ENCODE results near the gene CNNM3. TPM values are rescaled to one million over a fixed set of nuclear protein-coding genes. Genes with fewer than 3 reads are reported as not detected.

CNNM3 gene
- total RNA-seq, 4 donors from 2014 or later: 3.7 to 10.2 (median 5.5) TPM

DNA sequence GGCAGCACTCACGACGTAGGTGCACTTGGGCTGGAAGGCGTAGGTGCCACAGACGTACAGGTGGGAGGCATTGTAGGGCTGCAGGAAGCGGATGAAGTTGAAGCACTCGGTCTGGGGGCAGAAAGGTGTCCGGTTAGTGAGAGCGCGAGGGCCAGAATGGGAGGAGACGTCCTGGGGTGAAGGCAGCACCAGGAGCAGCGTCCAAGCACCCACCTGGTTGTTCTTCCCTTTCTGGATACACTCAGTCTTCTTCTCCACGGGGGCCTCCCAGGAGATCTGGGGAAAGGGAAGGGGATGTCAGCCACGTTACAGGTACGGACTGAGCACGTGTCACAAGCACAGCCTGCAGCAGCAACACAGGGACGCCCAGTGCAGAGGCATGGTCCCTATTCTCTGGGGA, 49.6 kb downstream of the CNNM3 start:
- Histone ChIP-seq H3K36me3 (peaks cover 42 to 70% (median 49%) of the 10 kb centered on the region in 3 donors), H3K4me3 (no peak overlapping the region), H3K9me3 (no peaks in the 10 kb centered on the region), H3K27ac (peak overlapping the region in 3 of 4 donors; percentile 95 to 100 (median 98)), H3K27me3 (no peaks in the 10 kb centered on the region), H3K4me1 (peaks cover 32 to 86% (median 39%) of the 10 kb centered on the region in 3 donors)
- WGBS, 2 donors: 76 to 77% methylated on average over 15 to 16 of the region's 16 CpGs
- no peak for DNase-seq
- TF ChIP-seq, protein P1, sequence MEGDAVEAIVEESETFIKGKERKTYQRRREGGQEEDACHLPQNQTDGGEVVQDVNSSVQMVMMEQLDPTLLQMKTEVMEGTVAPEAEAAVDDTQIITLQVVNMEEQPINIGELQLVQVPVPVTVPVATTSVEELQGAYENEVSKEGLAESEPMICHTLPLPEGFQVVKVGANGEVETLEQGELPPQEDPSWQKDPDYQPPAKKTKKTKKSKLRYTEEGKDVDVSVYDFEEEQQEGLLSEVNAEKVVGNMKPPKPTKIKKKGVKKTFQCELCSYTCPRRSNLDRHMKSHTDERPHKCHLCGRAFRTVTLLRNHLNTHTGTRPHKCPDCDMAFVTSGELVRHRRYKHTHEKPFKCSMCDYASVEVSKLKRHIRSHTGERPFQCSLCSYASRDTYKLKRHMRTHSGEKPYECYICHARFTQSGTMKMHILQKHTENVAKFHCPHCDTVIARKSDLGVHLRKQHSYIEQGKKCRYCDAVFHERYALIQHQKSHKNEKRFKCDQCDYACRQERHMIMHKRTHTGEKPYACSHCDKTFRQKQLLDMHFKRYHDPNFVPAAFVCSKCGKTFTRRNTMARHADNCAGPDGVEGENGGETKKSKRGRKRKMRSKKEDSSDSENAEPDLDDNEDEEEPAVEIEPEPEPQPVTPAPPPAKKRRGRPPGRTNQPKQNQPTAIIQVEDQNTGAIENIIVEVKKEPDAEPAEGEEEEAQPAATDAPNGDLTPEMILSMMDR (IDR thresholded peaks at IDR 0.05): no peak
- no peak for TF ChIP-seq POLR2A (IDR thresholded peaks at IDR 0.05)
- intact Hi-C loops (cut with DNase I): no loop called here

DNA sequence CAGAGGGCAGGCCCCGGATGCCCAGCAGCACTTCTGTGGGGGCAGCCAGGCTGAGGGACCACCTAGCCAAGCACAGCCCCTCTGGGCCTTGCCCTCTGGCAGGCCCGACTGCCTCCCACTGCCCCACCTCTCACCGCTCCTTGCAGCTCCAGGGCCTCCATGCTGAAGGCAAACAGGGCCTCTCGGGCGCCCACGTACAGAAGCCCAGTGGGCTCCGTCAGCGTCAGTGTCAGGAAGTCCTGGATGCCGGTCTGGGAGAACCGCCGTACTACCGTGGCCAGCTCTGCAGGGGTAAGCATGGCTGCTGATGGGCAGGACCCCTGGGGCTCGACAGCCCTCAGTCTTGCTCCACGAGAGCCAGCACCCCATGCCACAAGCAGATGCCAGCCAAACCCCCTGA, 50.1 kb downstream of the CNNM3 start:
- H3K36me3 ChIP-seq: peaks cover 37 to 65% (median 44%) of the 10 kb centered on the region in 3 donors
- H3K27me3 ChIP-seq: no peaks in the 10 kb centered on the region
- H3K9me3 ChIP-seq: no peaks in the 10 kb centered on the region
- TF ChIP-seq, protein P1 (IDR thresholded peaks at IDR 0.05): no peak
- TF ChIP-seq POLR2A (IDR thresholded peaks at IDR 0.05): no peak
- peak overlapping the region in 1 of 4 donors; percentile 94 for H3K4me3 ChIP-seq
- no peak for DNase-seq
- H3K27ac ChIP-seq: peak overlapping the region; percentile 95 to 100 (median 97)
- WGBS, 2 donors: 67 to 75% methylated on average over 1 of the region's 14 CpGs
- intact Hi-C loops (cut with DNase I): no loop called here
- H3K4me1 ChIP-seq: peaks cover 37 to 86% (median 41%) of the 10 kb centered on the region in 3 donors

DNA sequence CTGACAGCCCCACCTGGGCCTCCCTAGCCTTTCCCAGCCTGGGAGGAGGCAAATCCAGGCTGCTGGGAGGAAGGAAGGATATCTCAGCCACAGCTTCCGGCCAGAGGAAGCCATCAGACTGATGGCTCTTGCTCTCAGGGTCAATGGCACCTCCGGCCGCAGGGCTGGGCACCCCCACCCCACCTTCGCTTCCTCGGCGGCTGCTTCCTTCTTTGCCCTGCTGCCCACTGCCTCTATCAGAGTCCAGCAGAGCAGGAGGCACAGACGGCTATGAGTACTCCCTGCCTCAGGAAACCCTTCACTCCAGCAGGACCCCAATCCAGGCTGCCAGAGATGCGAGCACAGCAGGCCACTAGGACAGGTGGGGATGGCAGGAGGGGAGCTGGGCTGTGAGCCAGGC, 50.5 kb downstream of the CNNM3 start:
- no peaks in the 10 kb centered on the region for H3K9me3 ChIP-seq

DNA sequence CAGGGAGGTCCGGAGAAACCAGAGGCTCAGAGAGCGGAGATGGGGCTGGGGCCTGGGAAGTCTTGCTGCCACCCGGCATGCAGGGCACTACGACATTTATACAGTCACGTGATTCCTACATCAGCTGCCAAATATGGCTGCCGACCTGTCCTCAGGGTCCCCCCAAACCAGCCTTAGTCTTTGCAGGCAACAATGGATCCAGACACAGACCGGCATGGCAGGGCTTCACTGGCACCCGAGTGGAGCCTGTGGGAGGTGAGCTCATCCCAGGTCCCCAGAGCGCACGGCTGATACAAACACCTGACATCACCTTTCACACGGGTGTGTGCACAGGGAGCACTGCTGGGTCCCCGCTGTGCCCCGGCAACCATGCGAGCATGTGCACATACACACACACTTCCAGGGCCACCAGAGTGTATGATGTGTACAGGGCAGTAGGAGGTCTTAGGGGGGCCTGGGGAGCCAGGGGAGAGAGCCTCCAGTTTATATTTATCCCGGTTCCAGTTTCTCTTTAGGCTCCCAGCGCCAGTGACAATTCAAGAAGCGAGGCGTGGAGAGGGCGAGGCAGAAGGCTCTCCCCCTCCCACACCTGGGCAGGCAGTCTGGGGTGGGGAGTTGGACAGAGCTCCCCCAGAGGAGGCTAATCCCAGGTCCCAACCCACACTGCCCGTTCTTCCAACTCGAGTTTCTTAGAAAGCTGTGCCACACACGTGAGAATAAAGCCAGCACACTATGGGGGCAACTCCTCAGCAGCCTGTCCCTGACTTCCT, 51.1 kb downstream of the CNNM3 start:
- no peak for DNase-seq
- Histone ChIP-seq H3K27ac (peak overlapping the region; percentile 95 to 100 (median 97)), H3K4me3 (peak overlapping the region; percentile 65 to 94 (median 78)), H3K36me3 (peaks cover 26 to 55% (median 34%) of the 10 kb centered on the region in 3 donors), H3K4me1 (peaks cover 39 to 87% (median 41%) of the 10 kb centered on the region in 3 donors), H3K27me3 (no peaks in the 10 kb centered on the region), H3K9me3 (no peaks in the 10 kb centered on the region)
- 30 to 51% methylated on average over 4 to 14 of the region's 22 CpGs for WGBS, 2 donors
- intact Hi-C loops (cut with DNase I): no loop called here
- TF ChIP-seq, protein P1 (IDR thresholded peaks at IDR 0.05): no peak
- TF ChIP-seq POLR2A (IDR thresholded peaks at IDR 0.05): peak in 1 of 4 donors; percentile 9

More for the DNA sequence above, 50.5 kb downstream of the CNNM3 start:
- peaks cover 39 to 86% (median 39%) of the 10 kb centered on the region in 3 donors for H3K4me1 ChIP-seq
- intact Hi-C loops (cut with DNase I): no loop called here
- peak overlapping the region; percentile 95 to 100 (median 97) for H3K27ac ChIP-seq
- TF ChIP-seq POLR2A (IDR thresholded peaks at IDR 0.05): no peak
- TF ChIP-seq, protein P1 (IDR thresholded peaks at IDR 0.05): no peak
- no peak for DNase-seq
- 60 to 65% methylated on average over 1 to 2 of the region's 8 CpGs for WGBS, 2 donors
- peaks cover 32 to 61% (median 40%) of the 10 kb centered on the region in 3 donors for H3K36me3 ChIP-seq
- H3K4me3 ChIP-seq: peak overlapping the region in 3 of 4 donors; percentile 65 to 94 (median 65)
- H3K27me3 ChIP-seq: no peaks in the 10 kb centered on the region
